NCI-H748 (cell line): ENCODE results near the gene AHNAK.
"Not testable (repeated sequence)": the region's sequence is repeated elsewhere in the genome, so short reads cannot be mapped to it uniquely, and the experiment has no call there.

Source experiments
- DNase-seq: peaks from one replicate; lab custom pipeline; 2025; ENCODE audit not compliant: unreplicated experiment; lab: John Stamatoyannopoulos, UW

The AHNAK gene

GRCh38 chr11:62546244-62546928 lies at the start of gene AHNAK:
Gene AHNAK (minus strand): TSS chr11:62546806. CDS start chr11:62536098, 10,708 bp downstream.
- DNase-seq = peak; percentile 67

- no peak for DNase-seq
Observed at GRCh38 chr11:62595124-62595523, 48.5 kb upstream of the AHNAK start.

GRCh38 chr11:62593434-62594044 lies 46.9 kb upstream of the AHNAK start:
- DNase-seq = peak; percentile 81

- no peak for DNase-seq
Observed at GRCh38 chr11:62592989-62593421, 46.4 kb upstream of the AHNAK start.

GRCh38 chr11:62592146-62592815 lies 45.7 kb upstream of the AHNAK start:
- no peak for DNase-seq

- peak; percentile 100 for DNase-seq
Observed at GRCh38 chr11:62591448-62592145, 45.0 kb upstream of the AHNAK start, which contains the start of gene TUT1. Gene TUT1 (minus strand): TSS chr11:62591523. CDS start chr11:62591485, 38 bp downstream.

- DNase-seq = no peak
Observed at GRCh38 chr11:62588966-62589637, 42.5 kb upstream of the AHNAK start.

GRCh38 chr11:62585356-62585755 lies 38.8 kb upstream of the AHNAK start:
- DNase-seq = not testable (repeated sequence)

- DNase-seq = not testable (repeated sequence)
Observed at GRCh38 chr11:62581735-62582134, 35.1 kb upstream of the AHNAK start.

GRCh38 chr11:62580959-62581715 lies 34.5 kb upstream of the AHNAK start:
- no peak for DNase-seq

- no peak for DNase-seq
Observed at GRCh38 chr11:62579252-62579651, 32.6 kb upstream of the AHNAK start.

GRCh38 chr11:62578541-62578940 lies 31.9 kb upstream of the AHNAK start:
- no peak for DNase-seq

GRCh38 chr11:62577046-62577714 lies 30.6 kb upstream of the AHNAK start:
- DNase-seq = no peak

- DNase-seq = no peak
Observed at GRCh38 chr11:62575837-62576236, 29.2 kb upstream of the AHNAK start.

- DNase-seq = no peak
Observed at GRCh38 chr11:62575156-62575555, 28.6 kb upstream of the AHNAK start.

GRCh38 chr11:62574363-62575071 lies 27.9 kb upstream of the AHNAK start:
- peak; percentile 64 for DNase-seq

GRCh38 chr11:62573592-62574362 lies 27.2 kb upstream of the AHNAK start, which contains the start of gene EEF1G:
Gene EEF1G (minus strand): TSS chr11:62573891. CDS start chr11:62573842, 49 bp downstream.
- peak; percentile 99 for DNase-seq

GRCh38 chr11:62573006-62573591 lies 26.5 kb upstream of the AHNAK start:
- DNase-seq = peak; percentile 51
